Stimulated activated CD8-positive, alpha-beta memory T cell treated with anti-CD3 and anti-CD28 coated beads, Interleukin-12 subunit alpha, Interleukin-12 subunit beta, amount 100 ng/mL, for 24 hours (primary cell): ENCODE results near the gene THSD7A.

Experiments
- DNase-seq: peaks from one replicate; pipeline ENCODE4 v3.0.0-alpha.2; 2020; ENCODE audit errors: extremely low read depth

The THSD7A gene

GRCh38 chr7:11703829-11704228, 128.2 kb downstream of the THSD7A start:
- no peak for DNase-seq

DNA sequence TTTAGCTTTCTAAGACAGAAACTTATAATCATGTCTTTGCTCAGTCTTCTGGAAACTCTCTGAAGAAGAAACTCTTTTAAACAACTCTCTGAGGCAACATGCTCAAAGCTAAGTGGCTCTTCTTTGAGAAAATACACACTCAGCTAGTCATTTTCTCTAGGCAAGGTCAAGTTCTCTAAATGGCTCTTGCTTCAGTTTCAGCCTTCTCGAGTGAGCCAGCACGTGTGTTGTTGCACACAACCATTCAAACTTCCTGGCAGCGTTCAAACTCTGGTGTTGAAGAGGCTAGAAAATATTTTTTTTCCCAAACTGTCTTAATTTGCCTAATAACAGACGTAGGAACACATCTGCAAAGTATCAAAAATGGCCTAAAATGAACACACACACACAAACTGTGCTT, 129.1 kb downstream of the THSD7A start:
- no peak for DNase-seq

- DNase-seq = no peak
Observed at GRCh38 chr7:11701829-11702560, 130.0 kb downstream of the THSD7A start.

DNA sequence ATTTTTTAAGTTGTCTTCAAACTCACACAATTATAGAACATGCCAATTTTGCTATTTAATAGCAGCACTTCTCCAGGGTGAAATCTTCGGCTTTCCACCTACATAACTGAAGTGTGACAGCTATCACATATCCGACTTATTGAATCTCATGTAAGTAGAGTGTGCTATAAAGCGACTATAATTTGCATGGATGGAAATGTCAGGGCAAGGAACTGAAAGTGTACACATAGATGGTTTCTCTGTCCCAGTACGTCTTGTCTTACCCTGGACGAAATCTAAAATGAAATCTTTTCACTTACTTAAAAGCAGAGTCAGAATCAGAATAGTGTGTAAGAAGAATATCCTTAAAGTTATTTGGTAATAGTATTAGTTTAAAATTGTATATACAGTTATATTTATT, 132.3 kb downstream of the THSD7A start:
- DNase-seq = no peak

DNA sequence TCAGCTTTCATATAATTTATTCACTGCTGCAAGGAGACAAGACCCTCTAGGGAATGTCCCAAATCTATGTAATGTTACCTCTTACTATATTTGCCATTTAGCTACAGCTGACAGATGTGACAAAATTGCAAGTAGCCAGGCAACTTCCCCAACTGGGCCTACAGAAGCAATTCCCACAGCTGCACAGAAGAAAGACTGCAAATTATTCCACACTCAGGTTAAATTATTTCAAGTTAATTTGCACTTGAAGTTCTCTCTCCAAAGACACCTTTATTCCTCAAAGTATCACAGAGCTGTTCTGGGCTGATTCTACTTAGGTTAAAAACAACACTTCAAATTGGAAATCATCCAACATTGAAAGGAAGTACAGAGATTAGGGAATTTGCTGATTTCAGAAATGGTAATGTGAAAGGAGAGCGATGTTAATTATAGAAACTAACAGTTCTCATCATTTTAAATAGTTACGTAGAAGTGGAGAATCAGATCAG, 133.6 kb downstream of the THSD7A start:
- DNase-seq = no peak

DNA sequence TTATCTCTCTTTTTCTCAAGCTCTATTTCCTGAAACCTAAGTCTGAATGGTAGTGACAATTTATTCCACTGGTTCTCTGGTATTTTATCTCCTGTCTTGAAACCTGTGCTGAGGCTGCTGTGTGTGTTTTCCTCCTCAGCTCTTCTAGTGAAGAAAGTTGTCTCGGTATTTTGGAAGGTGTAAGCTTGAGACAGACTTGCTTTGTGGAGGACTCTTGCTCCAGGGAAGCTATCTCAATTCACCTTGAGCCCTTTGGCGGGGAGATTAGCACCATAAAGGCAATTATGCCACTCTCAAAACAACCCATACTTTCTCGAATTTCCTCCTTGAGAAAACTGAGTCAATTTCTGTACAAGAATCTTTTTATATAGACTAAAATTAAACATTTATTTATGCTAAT, 141.6 kb downstream of the THSD7A start:
- DNase-seq = no peak

DNA sequence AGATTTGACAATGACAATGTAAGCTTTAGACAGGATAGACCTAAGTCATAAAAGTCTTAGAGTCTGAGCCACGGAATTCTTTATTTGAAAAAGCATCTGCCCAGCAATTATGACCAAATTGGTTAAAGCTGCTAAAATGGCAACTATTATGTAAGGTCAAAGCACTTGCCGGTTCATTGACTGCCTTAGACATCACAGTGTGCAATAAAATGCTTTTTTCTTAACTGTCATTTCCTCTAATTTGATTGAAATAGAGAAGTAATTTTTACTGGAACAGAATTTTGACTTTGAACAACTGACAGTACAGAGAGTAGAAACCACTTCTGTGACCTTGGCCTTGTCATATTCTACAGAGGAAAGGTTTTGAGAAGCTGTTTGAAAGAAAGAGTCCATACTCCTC, 142.9 kb downstream of the THSD7A start:
- DNase-seq = no peak

- no peak for DNase-seq
Observed at GRCh38 chr7:11681461-11681860, 150.5 kb downstream of the THSD7A start.

DNA sequence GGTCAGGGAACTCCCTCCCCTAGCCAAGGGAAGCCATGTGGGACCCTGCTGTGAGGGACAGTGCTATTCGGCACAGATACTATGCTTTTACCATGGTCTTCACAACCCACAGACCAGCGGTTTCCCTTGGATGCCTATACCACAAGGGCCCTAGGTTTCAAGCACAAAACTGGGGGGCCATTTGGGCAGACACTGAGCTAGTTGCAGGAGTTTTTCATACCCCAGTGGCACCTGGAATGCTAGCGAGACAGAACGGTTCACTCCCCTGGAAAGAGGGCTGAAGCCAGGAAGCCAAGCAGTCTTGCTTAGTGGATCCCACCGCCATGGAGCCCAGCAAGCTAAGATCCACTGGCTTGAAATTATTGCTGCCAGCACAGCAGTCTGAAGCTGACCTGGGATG, 156.8 kb downstream of the THSD7A start:
- no peak for DNase-seq

DNA sequence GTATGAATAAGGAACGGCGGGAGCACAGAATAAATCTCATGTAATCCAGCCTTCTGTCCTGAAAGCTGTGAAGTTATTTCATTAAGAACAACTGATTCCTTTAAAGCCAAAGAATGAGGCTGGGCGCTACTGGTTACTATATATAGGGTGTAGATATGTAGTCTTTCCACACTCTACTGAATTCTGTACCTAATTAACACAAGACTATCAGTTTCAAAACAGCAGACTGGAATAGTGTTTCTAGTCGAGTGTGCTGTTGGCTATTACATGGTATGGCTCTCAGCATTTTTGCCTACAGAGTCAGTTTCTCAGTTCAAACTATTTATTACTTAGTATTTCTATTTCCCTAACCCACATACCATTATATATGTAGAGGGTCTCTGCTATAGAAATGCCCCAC, 163.3 kb downstream of the THSD7A start:
- no peak for DNase-seq

DNA sequence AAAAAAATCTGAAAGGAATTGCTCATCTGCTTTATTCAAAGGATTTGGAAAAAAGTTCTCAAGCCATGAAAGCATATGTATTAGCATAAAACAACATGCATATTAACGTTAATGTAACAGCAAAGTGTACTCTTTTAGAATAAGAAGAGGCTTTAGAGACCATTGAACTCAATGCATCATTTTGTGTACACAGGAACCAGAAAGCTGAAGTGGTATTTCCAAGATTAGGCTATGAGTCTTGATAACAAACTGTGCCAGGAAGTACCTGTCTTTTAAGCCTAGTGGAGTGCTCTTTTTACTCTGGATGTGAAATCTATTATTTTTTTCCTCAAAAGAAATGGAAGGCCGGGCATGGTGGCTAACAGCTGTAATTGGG, 164.2 kb downstream of the THSD7A start:
- DNase-seq = no peak

- no peak for DNase-seq
Observed at GRCh38 chr7:11667071-11667809, 164.8 kb downstream of the THSD7A start.

GRCh38 chr7:11665357-11665756, 166.6 kb downstream of the THSD7A start:
- no peak for DNase-seq

GRCh38 chr7:11655642-11656041, 176.4 kb downstream of the THSD7A start:
- DNase-seq = no peak

DNA sequence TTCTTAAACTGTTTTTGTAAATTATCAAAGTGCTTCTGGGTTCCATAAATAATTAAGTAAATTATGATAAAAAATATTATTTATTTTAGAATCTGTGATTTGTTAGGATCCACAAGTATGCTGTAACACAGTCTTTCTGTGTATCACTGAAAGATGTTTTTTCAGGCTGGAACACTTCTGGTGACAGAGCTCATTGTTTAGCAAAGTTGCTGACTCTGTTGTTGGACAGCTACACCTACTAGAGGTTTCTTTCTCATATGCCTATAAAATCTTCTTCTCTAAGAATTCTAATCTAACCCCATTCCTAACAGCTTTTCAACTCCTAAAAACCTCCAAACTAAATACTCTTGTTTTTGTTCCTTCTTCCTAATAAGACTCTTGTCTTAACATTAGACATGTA, 176.8 kb downstream of the THSD7A start:
- DNase-seq = no peak

- no peak for DNase-seq
Observed at GRCh38 chr7:11650500-11650899, 181.5 kb downstream of the THSD7A start.

- DNase-seq = no peak
Observed at GRCh38 chr7:11650030-11650429, 182.0 kb downstream of the THSD7A start.

- DNase-seq = no peak
Observed at GRCh38 chr7:11648980-11649379, 183.0 kb downstream of the THSD7A start.

GRCh38 chr7:11648101-11648500, 183.9 kb downstream of the THSD7A start:
- DNase-seq = no peak

DNA sequence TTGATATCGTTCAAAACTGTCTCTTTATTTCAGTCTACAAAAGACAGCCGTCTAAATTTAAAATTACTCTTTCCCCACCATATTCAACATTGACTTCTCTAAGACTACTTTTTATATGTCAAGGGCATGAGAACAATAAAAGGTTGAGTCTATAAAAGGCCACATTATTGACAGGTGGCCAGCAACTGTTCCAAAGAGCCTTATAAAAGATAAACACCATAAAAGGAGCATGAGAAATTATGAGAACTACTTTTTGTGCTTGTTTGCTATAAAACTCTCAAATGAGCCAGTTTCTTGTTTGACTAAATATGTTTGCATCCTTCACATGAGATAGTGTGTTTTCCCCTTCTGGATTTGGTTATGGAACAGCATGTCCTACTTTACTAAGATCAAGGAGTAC, 189.2 kb downstream of the THSD7A start:
- no peak for DNase-seq

DNA sequence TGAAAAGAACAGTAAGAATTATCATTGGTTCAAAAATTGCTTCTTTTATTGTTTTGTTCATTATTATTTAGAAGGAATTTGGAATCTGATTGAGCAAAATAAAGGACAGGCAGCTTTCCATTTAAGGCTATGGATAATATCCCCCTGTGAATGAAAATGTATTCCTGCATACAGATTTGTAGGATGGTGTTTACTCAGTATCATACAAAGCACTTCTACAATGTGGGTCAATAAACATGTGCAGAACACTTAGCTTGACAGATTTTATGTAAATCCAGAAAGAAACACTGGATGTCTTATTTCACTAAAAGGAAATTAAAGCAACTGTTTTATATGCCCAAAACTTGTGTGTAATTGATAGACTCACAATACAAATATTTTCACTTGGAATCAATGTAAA, 189.7 kb downstream of the THSD7A start:
- no peak for DNase-seq

DNA sequence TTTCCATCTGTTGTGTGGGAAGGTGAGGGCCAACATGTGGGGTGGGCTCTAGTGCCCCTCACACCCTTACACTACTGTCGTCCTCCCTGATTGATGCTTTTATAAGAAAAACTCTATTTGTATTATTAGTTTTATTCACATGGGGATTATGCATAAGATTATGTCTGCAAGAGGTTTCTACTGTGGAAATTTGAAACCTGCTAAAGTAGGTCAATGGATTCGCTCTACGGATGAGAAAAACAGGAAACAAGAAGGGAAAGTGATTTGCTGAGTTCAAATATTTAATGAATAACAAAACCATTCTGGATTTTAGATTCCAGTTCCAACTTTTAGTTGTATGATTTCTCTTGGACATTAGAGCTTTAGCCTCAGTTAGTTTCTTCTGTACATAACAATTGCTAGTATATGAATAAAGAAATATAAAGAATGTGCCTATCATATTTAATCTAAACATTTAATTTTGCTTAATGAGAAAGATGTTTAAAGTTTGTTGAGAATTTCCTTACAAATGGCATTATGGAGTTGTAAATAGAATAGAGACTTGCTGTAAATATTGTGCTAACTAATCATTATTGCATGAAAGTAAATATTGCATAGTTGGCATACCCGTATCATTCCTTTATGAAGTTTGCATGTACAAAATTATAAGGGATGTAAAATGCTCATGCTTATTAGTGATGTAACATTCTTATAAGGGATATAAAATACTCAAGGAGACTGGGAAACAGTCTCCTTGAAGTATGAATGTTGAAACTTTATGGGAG, 193.8 kb downstream of the THSD7A start:
- DNase-seq = no peak

DNA sequence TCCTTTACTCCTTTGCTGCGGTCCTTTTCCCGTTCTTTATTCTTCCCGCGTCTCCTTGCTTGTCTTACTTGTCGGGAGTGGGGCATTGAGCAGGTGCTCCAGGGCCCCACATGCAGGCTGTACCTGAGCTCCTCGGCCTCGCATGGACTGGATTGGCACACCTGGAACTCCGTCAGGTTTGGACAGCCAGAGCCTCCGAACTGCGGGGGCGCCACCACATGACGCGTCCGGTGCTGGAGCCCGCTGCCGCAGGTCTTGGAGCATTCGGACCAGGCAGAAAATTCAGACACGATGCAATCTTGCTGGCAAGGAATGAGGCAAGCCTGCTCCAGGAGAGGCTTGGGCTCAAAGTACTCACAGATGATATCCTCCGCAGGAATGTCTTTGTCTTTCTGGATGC, 195.7 kb downstream of the THSD7A start:
- no peak for DNase-seq
